Measurements from ENCODE around the gene CATSPERD. TPM values are rescaled to one million over a fixed set of nuclear protein-coding genes. Genes with fewer than 3 reads are reported as not detected.

The CATSPERD gene
- total RNA-seq, 1 donor from 2014 or later, result not detected

DNA sequence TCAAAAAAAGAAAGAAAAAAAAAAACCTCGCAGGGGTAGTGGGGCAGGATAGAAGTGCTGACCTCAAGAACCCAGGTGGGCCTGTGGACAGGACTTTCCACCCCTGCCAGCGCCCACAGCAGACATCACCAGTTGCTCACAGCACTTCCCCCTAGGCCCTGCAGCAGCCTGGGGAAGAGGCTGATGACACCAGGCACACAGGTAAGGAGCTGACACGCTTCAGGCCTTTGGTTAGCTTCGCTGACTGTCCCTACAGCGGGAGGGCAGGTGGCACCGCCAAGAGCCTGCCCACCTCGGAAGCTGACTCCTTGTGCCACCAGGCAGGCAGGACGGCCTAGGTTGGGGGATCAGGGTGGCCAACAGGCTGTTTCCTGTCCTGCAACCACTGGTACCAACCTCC is 9.4 kb upstream of the CATSPERD start:
- DNase-seq, result no peak
- no peak overlapping the region for H3K27ac Mint-ChIP-seq (ENCODE audit: unreplicated experiment)
- H3K4me1 Mint-ChIP-seq (ENCODE audit: low read depth, unreplicated experiment), result peaks cover 8% of the 10 kb centered on the region
- TF ChIP-seq, protein P1, sequence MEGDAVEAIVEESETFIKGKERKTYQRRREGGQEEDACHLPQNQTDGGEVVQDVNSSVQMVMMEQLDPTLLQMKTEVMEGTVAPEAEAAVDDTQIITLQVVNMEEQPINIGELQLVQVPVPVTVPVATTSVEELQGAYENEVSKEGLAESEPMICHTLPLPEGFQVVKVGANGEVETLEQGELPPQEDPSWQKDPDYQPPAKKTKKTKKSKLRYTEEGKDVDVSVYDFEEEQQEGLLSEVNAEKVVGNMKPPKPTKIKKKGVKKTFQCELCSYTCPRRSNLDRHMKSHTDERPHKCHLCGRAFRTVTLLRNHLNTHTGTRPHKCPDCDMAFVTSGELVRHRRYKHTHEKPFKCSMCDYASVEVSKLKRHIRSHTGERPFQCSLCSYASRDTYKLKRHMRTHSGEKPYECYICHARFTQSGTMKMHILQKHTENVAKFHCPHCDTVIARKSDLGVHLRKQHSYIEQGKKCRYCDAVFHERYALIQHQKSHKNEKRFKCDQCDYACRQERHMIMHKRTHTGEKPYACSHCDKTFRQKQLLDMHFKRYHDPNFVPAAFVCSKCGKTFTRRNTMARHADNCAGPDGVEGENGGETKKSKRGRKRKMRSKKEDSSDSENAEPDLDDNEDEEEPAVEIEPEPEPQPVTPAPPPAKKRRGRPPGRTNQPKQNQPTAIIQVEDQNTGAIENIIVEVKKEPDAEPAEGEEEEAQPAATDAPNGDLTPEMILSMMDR (IDR thresholded peaks at IDR 0.05; ENCODE audit: partially characterized antibody, unreplicated experiment), result no peak
- H3K36me3 Mint-ChIP-seq (ENCODE audit: unreplicated experiment), result no peaks in the 10 kb centered on the region
- peaks cover 2% of the 10 kb centered on the region for H3K27me3 Mint-ChIP-seq (ENCODE audit: unreplicated experiment)
- H3K4me3 Mint-ChIP-seq (ENCODE audit: unreplicated experiment), result no peak overlapping the region
- peaks cover 11% of the 10 kb centered on the region for H3K9me3 Mint-ChIP-seq (ENCODE audit: unreplicated experiment)

DNA sequence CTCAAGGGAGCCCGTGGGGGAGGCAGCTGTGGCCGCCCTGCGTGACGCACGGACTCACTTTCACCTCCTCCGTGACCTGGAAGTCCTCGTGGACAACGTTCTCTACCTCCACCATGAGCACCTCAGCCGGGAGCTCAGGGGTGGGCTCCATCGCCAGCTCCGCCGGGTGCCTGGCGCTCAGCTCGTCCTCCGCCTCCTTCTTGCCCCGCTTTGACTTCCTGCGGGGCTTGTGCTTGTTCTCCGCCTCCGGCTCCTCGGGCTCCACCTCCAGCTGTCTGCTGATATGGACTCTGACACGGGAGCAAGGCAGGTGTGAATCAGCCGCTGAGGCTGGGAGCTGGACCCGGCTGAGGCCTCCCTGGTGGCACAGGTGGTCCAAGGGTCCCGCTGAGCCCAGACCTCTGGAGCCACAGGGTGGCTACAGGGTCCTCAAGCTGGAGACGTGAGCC is 8.7 kb upstream of the CATSPERD start:
- no peak overlapping the region for H3K27ac Mint-ChIP-seq (ENCODE audit: unreplicated experiment)
- H3K36me3 Mint-ChIP-seq (ENCODE audit: unreplicated experiment), result no peaks in the 10 kb centered on the region
- peaks cover 8% of the 10 kb centered on the region for H3K4me1 Mint-ChIP-seq (ENCODE audit: low read depth, unreplicated experiment)
- TF ChIP-seq, protein P1 (IDR thresholded peaks at IDR 0.05; ENCODE audit: partially characterized antibody, unreplicated experiment), result no peak
- H3K27me3 Mint-ChIP-seq (ENCODE audit: unreplicated experiment), result no peaks in the 10 kb centered on the region
- H3K9me3 Mint-ChIP-seq (ENCODE audit: unreplicated experiment), result peaks cover 8% of the 10 kb centered on the region
- DNase-seq, result no peak
- no peak overlapping the region for H3K4me3 Mint-ChIP-seq (ENCODE audit: unreplicated experiment)

DNA sequence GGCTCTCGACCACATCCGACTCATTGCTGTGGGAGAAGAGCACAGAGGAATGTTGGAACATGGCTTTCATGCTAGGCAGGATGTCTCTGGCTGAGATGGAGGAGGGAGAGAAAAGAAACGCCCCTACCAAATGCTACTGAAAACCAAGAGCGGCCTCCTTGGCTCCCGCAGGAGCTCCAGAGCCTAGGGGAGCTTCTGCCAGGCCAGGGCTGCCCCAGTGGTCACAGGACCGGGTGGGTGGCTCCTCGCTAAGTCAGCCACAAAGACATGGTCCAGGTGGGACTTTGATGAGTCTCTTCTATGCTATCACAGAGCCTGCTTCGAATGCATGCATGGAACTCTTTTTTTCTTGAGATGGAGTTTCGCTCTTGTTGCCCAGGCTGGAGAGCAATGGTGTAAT is 7.2 kb upstream of the CATSPERD start:
- H3K9me3 Mint-ChIP-seq (ENCODE audit: unreplicated experiment), result peaks cover 10% of the 10 kb centered on the region
- TF ChIP-seq, protein P1 (IDR thresholded peaks at IDR 0.05; ENCODE audit: partially characterized antibody, unreplicated experiment), result no peak
- no peak for DNase-seq
- no peaks in the 10 kb centered on the region for H3K27me3 Mint-ChIP-seq (ENCODE audit: unreplicated experiment)
- H3K36me3 Mint-ChIP-seq (ENCODE audit: unreplicated experiment), result no peaks in the 10 kb centered on the region
- peaks cover 11% of the 10 kb centered on the region for H3K4me1 Mint-ChIP-seq (ENCODE audit: low read depth, unreplicated experiment)
- no peak overlapping the region for H3K4me3 Mint-ChIP-seq (ENCODE audit: unreplicated experiment)
- H3K27ac Mint-ChIP-seq (ENCODE audit: unreplicated experiment), result no peak overlapping the region

DNA sequence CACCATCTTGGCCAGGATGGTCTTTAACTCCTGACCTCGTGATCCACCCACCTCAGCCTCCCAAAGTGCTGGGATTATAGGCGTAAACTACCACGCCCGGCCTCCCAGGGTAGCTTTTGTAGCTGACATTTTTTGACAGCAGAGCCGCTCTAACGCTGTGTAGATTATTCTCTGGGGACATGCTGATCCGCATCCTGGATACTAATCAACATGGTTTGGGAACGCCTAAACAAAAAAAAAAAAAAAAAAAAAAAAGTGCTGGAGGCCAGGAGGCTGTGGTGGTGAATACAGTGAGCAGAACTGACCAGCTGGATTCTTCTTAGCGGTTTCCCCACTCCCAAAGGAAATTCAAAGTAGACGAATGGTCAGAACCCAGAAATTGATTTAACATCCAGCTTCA is 5.6 kb upstream of the CATSPERD start:
- DNase-seq, result no peak
- peaks cover 17% of the 10 kb centered on the region for H3K4me1 Mint-ChIP-seq (ENCODE audit: low read depth, unreplicated experiment)
- H3K9me3 Mint-ChIP-seq (ENCODE audit: unreplicated experiment), result peaks cover 11% of the 10 kb centered on the region
- H3K36me3 Mint-ChIP-seq (ENCODE audit: unreplicated experiment), result no peaks in the 10 kb centered on the region
- H3K27me3 Mint-ChIP-seq (ENCODE audit: unreplicated experiment), result peaks cover 6% of the 10 kb centered on the region
- H3K27ac Mint-ChIP-seq (ENCODE audit: unreplicated experiment), result peak overlapping the region; percentile 89
- peak overlapping the region; percentile 63 for H3K4me3 Mint-ChIP-seq (ENCODE audit: unreplicated experiment)
- TF ChIP-seq, protein P1 (IDR thresholded peaks at IDR 0.05; ENCODE audit: partially characterized antibody, unreplicated experiment), result no peak

DNA sequence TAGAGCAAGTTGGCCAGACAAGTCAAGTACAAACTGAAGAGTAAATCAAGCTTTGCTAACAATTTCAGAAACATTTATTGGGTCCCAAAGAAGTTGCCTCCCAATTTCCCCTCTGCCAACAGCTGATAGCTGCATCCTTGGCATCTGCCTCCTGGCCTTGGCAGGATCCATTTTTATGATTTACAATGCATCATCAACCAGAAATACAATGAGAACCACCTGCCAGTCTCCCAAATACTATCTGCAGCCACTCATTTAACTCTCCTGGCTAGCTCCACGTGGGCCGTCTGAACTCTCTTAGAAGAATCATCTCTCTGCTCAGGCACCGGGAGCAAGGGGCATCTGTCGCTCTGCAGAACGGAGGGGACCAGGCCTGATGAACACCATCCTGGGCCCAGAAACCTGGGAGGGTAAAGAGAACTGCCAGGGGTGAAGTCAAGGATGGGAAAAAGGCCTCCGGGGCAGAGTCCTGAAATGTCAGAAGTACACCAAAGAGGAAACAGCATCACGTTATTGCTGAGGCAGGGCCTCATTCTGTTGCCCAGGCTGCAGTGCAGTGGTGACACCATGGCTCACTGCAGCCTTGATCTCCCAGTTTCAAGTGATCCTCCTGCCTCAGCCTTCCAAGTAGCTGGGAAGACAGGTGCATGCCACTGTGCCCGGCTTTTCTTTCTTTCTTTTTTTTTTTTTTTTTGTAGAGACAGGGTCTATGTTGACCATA is 3.1 kb upstream of the CATSPERD start:
- Mint-ChIP-seq H3K27me3 (ENCODE audit: unreplicated experiment) (peaks cover 6% of the 10 kb centered on the region), H3K9me3 (ENCODE audit: unreplicated experiment) (peaks cover 16% of the 10 kb centered on the region), H3K27ac (ENCODE audit: unreplicated experiment) (peak overlapping the region; percentile 72), H3K36me3 (ENCODE audit: unreplicated experiment) (no peaks in the 10 kb centered on the region), H3K4me1 (ENCODE audit: low read depth, unreplicated experiment) (peaks cover 17% of the 10 kb centered on the region), H3K4me3 (ENCODE audit: unreplicated experiment) (peak overlapping the region; percentile 71)
- TF ChIP-seq, protein P1 (IDR thresholded peaks at IDR 0.05; ENCODE audit: partially characterized antibody, unreplicated experiment), result no peak
- DNase-seq, result no peak
